Measurements from ENCODE around the gene MAPKAP1.

The MAPKAP1 gene

DNA sequence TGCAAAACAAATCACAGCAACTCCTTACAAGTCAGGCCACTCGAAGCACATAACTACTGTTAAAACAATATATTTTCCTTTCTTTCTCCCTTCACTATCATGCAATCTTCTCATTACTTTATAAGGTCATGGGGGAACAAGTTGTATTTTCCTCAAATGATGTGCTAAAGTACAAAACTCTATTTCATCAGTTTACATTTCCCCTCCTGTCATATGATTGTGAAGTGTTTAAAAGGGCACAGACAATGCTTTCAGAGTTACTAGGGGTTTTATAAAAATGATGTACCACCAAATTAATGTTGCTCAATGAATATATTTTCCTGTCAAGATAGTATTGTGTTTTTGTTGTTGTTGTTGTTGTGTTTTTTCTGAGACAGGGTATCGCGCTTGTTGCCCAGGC is 34.1 kb downstream of the MAPKAP1 start:
- no peak for FAIRE-seq

- FAIRE-seq: no peak
Observed at GRCh38 chr9:125663127-125663526, 43.9 kb downstream of the MAPKAP1 start.

GRCh38 chr9:125660557-125660956 is 46.5 kb downstream of the MAPKAP1 start:
- FAIRE-seq: no peak

GRCh38 chr9:125659954-125660353 is 47.1 kb downstream of the MAPKAP1 start:
- no peak for FAIRE-seq

DNA sequence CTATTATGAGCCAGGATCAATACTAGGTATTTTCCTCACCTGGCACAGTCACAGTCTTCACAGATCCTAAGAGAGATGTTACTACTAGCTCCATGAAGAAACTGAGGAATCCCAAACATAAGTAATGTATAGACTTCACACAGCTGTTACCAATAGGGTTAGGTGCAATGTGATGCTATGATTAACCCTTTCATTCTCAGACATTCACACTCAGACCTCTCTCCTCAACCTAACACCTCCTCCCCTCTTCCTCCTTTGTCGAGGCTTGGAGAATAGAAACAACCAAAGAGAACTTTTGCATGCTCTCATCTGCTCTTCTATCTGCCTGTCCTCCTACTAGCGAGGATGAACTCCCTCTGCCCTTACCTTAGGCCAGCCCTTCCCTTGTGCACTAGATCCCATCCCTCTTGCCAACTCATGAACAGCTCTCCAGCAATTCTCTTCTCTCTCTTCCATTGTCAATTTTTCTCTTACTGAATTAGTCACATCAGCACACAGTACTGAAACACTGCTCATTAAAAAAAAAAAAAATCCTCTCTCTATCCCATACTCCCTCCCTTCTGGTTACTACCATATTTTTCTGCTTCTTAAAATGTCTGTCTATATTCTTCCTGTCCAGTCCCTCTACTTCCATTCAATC is 47.7 kb downstream of the MAPKAP1 start:
- no peak for FAIRE-seq

DNA sequence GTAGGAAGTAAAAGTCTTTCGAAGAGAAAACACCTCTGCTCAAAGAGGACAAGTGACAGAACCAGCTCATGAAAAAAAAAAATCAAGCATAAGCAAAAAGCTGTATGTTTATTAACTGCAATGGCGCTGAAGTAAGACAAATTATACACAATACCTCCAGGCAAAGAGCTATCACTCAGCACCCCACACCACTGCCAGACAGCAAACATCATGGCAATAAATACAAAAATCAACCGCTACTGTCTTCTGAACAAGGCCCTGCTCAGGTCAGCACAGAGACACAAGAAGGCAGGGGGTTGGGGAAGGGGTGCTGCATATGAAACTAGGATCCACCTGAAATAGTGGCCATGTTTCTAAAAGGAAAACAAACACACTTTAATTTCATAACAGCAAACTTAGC is 50.4 kb downstream of the MAPKAP1 start:
- FAIRE-seq: no peak

DNA sequence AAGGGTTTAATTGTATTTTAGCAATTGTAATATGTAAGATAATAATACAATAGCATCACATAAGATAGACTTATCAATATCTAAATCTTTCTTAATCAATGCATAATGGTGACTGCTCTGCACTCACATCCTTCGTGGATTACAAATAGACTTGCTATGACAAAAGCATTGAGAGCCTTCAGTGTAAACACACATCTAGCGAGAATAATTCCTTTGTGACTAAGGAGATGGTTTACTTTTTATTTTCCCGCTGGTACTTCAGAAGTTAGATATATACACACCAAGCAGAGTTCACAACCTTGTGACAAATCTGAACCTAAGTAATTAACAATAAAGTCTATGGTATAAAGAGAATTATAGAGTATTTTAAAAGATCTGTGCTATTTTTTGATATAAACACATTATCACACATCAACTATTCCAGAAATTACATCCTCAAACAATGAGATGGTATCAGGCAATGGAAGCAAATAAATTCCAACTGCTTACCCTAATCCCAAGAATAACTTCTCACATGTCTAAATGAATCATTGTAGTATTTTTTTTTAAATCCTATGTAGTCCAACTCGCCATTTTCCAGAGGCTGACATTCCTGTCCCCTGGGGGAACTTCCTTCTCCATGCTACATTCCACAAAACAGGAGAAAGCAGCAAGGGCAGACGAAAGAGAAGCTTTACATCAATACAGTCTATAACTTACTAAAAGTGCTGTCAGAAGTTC is 51.2 kb downstream of the MAPKAP1 start:
- FAIRE-seq: no peak

GRCh38 chr9:125655066-125655633 is 51.9 kb downstream of the MAPKAP1 start:
- FAIRE-seq: no peak

DNA sequence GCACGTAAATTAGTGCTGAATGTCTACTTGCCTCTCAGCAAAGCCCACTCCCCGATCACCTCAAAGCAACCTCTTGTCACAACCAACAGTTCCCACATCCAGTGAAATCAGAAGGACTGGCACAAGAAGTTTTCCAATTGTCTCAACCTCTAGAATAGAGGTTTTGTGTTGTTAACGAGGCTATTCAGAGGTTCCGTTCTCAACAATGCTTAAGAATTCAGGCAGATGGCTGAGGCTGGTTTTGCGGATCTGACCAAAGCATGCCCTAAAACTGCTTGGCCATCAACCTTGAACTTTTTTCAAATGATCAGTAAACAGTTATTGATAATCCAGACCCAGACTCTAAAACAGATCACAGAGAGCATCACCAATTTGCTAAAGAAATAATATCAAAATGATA is 52.9 kb downstream of the MAPKAP1 start:
- no peak for FAIRE-seq

GRCh38 chr9:125653325-125653724 is 53.7 kb downstream of the MAPKAP1 start:
- no peak for FAIRE-seq

- FAIRE-seq: no peak
Observed at GRCh38 chr9:125652759-125653158, 54.2 kb downstream of the MAPKAP1 start.

GRCh38 chr9:125652233-125652594 is 54.8 kb downstream of the MAPKAP1 start:
- no peak for FAIRE-seq

DNA sequence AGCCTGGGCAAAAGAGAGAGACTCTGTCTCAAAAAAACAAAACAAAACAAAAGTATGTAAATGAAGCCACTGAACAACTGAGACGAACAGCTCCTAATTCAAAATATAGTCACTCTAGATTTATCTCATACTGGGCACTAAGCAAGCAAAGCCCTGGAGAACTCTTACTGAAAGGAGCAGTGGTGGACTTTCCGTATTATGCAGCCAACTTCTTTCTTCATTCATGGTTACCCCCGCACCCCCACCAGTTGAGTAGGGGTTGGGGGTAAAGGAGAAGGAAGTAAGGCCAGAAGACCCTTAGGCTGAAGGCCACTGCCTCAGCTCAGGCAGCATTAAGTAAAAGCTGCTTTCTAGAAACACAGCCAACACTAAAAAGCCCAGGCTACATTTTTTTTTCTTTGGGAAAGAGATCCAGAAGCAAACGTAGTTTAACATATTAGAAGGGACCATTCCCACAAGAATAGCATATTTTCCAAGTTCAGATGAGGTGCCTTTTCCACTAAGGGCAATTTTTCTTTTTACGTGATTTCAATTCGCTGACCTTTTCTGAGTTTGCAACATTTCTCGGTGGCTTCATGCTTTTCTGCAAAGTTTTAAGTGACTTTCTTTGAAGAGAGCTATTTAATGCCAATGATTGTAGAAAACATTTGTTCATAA is 55.3 kb downstream of the MAPKAP1 start:
- FAIRE-seq: no peak

- no peak for FAIRE-seq
Observed at GRCh38 chr9:125650271-125650737, 56.7 kb downstream of the MAPKAP1 start.

DNA sequence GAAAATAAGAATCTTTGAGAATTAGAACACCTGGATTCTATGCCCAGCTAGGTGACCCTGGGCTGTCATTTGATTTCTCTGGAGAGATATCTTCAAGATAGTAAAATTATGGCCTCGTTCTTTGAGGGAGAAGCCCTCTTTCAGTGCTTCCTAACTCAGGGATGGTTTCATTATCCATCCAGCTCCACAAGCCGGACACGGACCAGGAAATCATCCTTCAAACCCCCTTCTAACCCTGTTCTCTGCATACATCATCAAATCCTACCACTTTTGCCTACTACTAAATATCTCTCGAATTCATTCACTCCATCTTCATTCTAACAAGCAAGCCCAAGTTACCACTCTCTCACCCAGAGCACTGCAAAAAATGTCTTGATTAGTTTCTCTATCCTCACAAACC is 57.2 kb downstream of the MAPKAP1 start:
- FAIRE-seq: no peak

GRCh38 chr9:125649315-125649714 is 57.7 kb downstream of the MAPKAP1 start:
- no peak for FAIRE-seq

DNA sequence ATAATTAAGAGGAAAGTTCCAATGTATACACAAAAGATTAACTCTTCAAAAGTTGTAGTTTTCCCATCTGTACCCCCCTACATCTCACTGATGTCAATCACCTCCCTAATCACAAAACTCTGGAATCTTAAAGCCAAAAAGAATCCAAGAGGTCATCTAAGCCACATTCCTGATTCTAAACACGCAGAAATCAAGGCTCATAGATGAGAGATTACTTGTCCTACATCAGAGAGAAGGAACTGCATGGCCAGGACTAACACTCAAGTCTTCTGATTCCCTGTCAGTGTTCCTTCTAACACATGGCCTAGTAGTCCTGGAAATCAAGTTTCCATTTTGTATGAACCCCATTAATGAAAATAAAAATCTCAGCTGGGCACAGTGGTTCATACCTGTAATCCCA is 58.7 kb downstream of the MAPKAP1 start:
- no peak for FAIRE-seq

DNA sequence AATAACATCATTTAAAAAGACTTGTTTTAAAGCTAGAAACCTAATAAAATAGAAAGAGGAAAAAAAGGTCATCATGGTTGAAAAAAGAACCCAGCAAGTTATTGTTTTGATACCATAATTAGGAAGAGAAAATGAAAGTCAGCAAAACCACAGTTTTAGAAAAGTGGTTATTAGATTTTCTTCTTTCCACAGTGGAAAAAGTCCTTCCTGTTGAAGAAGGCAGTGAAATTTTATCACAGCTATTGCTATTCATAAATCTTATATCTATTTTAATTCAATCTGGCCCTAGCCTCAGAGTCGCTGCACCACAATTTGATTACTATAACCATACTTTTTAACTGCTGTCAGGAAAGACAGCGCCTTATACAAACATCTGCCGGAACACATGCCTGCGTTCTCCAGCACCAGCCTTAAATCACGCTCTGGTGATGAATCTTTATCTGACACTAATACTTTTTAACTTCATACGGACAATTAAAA is 60.3 kb downstream of the MAPKAP1 start:
- no peak for FAIRE-seq

DNA sequence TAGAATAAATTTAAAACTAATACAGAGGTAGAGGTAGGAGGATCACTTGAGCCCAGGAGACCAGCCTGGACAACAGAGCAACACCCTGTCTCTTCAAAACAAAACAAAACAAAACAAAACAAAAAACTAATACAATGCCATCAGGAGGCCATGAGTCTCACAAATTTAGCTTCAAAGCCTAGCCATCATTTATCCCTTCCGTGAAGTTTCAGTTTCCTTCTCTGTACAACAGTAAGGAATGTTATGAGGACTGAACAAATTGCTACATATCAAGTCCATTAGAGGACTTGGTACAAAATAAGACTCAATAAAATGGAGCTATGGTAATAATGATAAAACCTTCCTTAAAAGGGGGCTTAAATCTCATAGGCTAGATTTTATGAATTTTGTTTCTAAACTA is 60.8 kb downstream of the MAPKAP1 start:
- FAIRE-seq: no peak

GRCh38 chr9:125644819-125645507 is 62.0 kb downstream of the MAPKAP1 start:
- FAIRE-seq: no peak

DNA sequence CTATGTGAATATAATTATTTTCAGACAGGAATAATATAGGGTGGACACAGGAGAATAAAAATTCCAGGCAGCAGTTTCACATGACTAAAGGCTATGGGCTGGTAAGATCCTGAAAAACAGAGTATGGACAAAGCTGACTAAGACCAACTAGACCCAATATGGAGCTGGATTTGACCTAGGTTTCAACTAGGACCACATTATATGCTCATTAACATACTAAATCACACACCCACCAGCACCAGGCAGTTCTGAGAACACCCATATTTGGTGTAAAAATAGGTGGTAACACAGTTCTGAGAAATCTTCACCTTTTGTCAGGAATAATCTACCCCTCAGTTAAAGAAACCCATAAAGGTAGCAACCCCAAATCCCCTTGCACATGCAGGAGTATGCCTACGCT is 64.7 kb downstream of the MAPKAP1 start:
- FAIRE-seq: no peak

DNA sequence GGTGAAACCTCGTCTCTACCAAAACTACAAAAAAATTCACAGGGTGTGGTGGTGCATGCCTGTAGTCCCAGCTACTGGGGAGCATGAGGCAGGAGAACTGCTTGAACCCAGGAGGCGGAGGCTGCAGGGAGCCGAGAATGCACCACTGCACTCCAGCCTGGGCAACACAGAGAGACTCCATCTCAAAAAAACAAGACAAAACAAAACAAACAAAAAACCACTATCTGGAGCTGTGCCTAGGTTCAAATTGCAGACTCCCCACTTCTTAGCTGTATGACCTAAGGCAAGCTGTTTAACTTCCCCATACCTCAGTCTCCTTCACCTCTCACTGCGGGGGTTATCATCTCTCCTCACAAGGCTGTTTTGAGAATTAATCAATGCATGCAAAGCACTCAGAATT is 68.0 kb downstream of the MAPKAP1 start:
- FAIRE-seq: no peak

Data from A204.1 (cell line).